GM12878 (cell line): Measurements from ENCODE around the gene SERPINE1. TPM values are rescaled to one million over a fixed set of nuclear protein-coding genes. Genes with fewer than 3 reads are reported as not detected.
A peak's percentile ranks its signal among the peaks of the same experiment; 100 is the strongest.

ENCODE experiments used
- ATAC-seq: fragments of 200-7000 bp; cut with Tn5 transposase; 3 replicates; pipeline ENCODE4 v1.9.1; 2020; ENCODE audit warnings: mild to moderate bottlenecking, moderate library complexity
- BruUV-seq: library from RNA; stranded (reverse); fragments of 400-500 nt; replicated peaks from 2 replicates; lab custom pipeline; 2021; lab: Mats Ljungman, UMichigan
- CTCF ChIA-PET: fragments of 300-600 bp; sonication (Branson Sonifier 250); formaldehyde crosslinking; extraction: SDS; loops from one replicate; lab custom pipeline; 2021; ENCODE audit warnings: inconsistent platforms; lab: Yijun Ruan, JAX
- POLR2A ChIA-PET: fragments of 350-600 bp; formaldehyde crosslinking; extraction: SDS; loops from one replicate; lab custom pipeline; 2021; ENCODE audit warnings: inconsistent platforms; lab: Charles Lee
- RAD21 ChIA-PET: fragments of 300-600 bp; sonication (Branson Sonifier 250); formaldehyde crosslinking; loops from one replicate; lab custom pipeline; 2023; ENCODE audit warnings: antibody characterized with exemption; ENCODE audit not compliant: unreplicated experiment; lab: Charles Lee
- SMC1A ChIA-PET: fragments of 300-600 bp; sonication (Branson Sonifier 250); formaldehyde crosslinking; loops from one replicate; lab custom pipeline; 2023; ENCODE audit not compliant: unreplicated experiment, uncharacterized antibody; lab: Charles Lee
- DNase-seq: peaks from one replicate; pipeline ENCODE4 v3.0.0-alpha.2; 2011; ENCODE audit warnings: low read depth, low spot score
- FAIRE-seq: peaks from 3 replicates; lab custom pipeline; 2011; peaks lifted over from hg19 to GRCh38; lab: Jason Lieb, UNC
- H2AFZ ChIP-seq: 2 replicates; pipeline ENCODE4 v1.6.0; 2011; ENCODE audit warnings: low read depth, low read length, control low read depth; ENCODE audit not compliant: control insufficient read depth
- H3K27ac ChIP-seq: 2 replicates; pipeline ENCODE4 v1.5.1; 2011; ENCODE audit warnings: control low read depth; ENCODE audit not compliant: control insufficient read depth, insufficient read depth
- H3K27me3 ChIP-seq, 2 experiments: replicated peaks in 1 of 2; 2 replicates each; pipeline versions ENCODE4 v1.6.0 to v1.6.1; 2011; ENCODE audit warnings: low read length in 1 of 2; ENCODE audit not compliant: control insufficient read depth in 2 of 2, insufficient read depth in 2 of 2
- H3K36me3 ChIP-seq, 2 experiments: 2 replicates each; pipeline ENCODE4 v1.5.1; 2011; ENCODE audit warnings: low read length in 1 of 2; ENCODE audit not compliant: control insufficient read depth in 2 of 2, insufficient read depth in 2 of 2
- H3K4me1 ChIP-seq: 2 replicates; pipeline ENCODE4 v1.6.1; 2011; ENCODE audit warnings: mild to moderate bottlenecking, low read length, moderate library complexity, mixed read lengths; ENCODE audit not compliant: control insufficient read depth, insufficient read depth
- H3K4me2 ChIP-seq: 2 replicates; pipeline ENCODE4 v1.6.0; 2011; ENCODE audit warnings: control low read depth; ENCODE audit not compliant: control insufficient read depth, insufficient read depth
- H3K4me3 ChIP-seq: fragments of 200-600 bp; sonication (generic); 2 replicates; pipeline ENCODE4 v1.5.1; 2016
- H3K79me2 ChIP-seq: 2 replicates; pipeline ENCODE4 v1.6.0; 2011; ENCODE audit warnings: low read length; ENCODE audit not compliant: control insufficient read depth, insufficient read depth
- H3K9ac ChIP-seq: 2 replicates; pipeline ENCODE4 v1.8.0; 2011; ENCODE audit warnings: low read length, control low read depth, mixed read lengths; ENCODE audit not compliant: control insufficient read depth, insufficient read depth
- H3K9me3 ChIP-seq: replicated peaks from 3 replicates; pipeline ENCODE4 v1.5.1; 2011; ENCODE audit warnings: mild to moderate bottlenecking, low read length; ENCODE audit not compliant: control insufficient read depth, insufficient read depth
- H4K20me1 ChIP-seq: 2 replicates; pipeline ENCODE4 v1.6.0; 2011; ENCODE audit not compliant: control insufficient read depth, insufficient read depth
- BCL3 ChIP-seq: IDR thresholded peaks from 2 replicates; pipeline ENCODE4 v1.6.1; 2011; ENCODE audit warnings: borderline replicate concordance, low read depth, mild to moderate bottlenecking, moderate library complexity, low read length; ENCODE audit not compliant: insufficient read depth, poor library complexity, severe bottlenecking
- BMI1 ChIP-seq: fragments of 450-650 bp; IDR thresholded peaks from 2 replicates; pipeline ENCODE4 v1.6.1; 2016; ENCODE audit warnings: mild to moderate bottlenecking, moderate library complexity, borderline replicate concordance
- CUX1 ChIP-seq: IDR thresholded peaks from 2 replicates; pipeline ENCODE4 v1.6.1; 2012; ENCODE audit warnings: improper control_type of control experiment, low read depth, low read length; ENCODE audit not compliant: insufficient replicate concordance
- HCFC1 ChIP-seq: fragments of 150-350 bp; IDR thresholded peaks from 2 replicates; pipeline ENCODE4 v1.6.1; 2014; ENCODE audit warnings: low read length
- HDAC6 ChIP-seq: fragments of 200-600 bp; sonication (generic); IDR thresholded peaks from one replicate; pipeline ENCODE4 v1.8.0; 2017; ENCODE audit warnings: antibody characterized with exemption; ENCODE audit not compliant: unreplicated experiment
- HSF1 ChIP-seq: fragments of 150-350 bp; IDR thresholded peaks from 2 replicates; pipeline ENCODE4 v1.6.1; 2014; ENCODE audit warnings: mild to moderate bottlenecking, low read depth, low read length
- IKZF1 ChIP-seq: fragments of 450-650 bp; conservative IDR thresholded peaks from 2 replicates; pipeline ENCODE4 v1.6.1; 2017; ENCODE audit warnings: antibody characterized with exemption, mild to moderate bottlenecking
- MXI1 ChIP-seq: fragments of 150-350 bp; IDR thresholded peaks from 2 replicates; pipeline ENCODE4 v1.6.1; 2011; ENCODE audit warnings: low read depth, mild to moderate bottlenecking, inconsistent platforms, low read length, improper control_type of control experiment
- POLR2AphosphoS2 ChIP-seq: IDR thresholded peaks from 2 replicates; pipeline ENCODE4 v1.6.1; 2011; ENCODE audit warnings: low read depth, mild to moderate bottlenecking, low read length, improper control_type of control experiment, moderate library complexity
- RAD51 ChIP-seq: fragments of 450-650 bp; IDR thresholded peaks from 2 replicates; pipeline ENCODE4 v1.6.1; 2016; ENCODE audit warnings: moderate library complexity, mild to moderate bottlenecking, inconsistent platforms
- RELB ChIP-seq: fragments of 450-650 bp; IDR thresholded peaks from 2 replicates; pipeline ENCODE4 v1.6.1; 2017; ENCODE audit warnings: low read depth, mild to moderate bottlenecking, moderate library complexity
- ZNF217 ChIP-seq: fragments of 450-650 bp; IDR thresholded peaks from 2 replicates; pipeline ENCODE4 v1.6.1; 2017; ENCODE audit warnings: antibody characterized with exemption, mild to moderate bottlenecking
- ZNF24 ChIP-seq: fragments of 450-650 bp; IDR thresholded peaks from 2 replicates; pipeline ENCODE4 v1.6.1; 2017; ENCODE audit warnings: antibody characterized with exemption, mild to moderate bottlenecking
- WGBS: methylation state at CpG from one replicate; pipeline ENCODE4 v1.1.6; 2016; ENCODE audit warnings: low lambda C conversion rate; ENCODE audit not compliant: insufficient replicate concordance, insufficient coverage; ENCODE audit errors: missing lambda C conversion rate; 5-methylcytosine and 5-hydroxymethylcytosine counted together
- in situ Hi-C: fragments of 300-500 bp; cut with MboI; formaldehyde crosslinking; loops from 9 replicates; pipeline ENCODE4 v1.14.3; 2018; ENCODE audit warnings: mixed read lengths
- intact Hi-C: fragments of 100-400 bp; cut with micrococcal nuclease; formaldehyde crosslinking; loops from one replicate; pipeline ENCODE4 v1.14.2; 2022; ENCODE audit not compliant: unreplicated experiment
- polyA plus RNA-seq, 11 experiments: library from polyadenylated mRNA; depleted of rRNA in 4 of 11; unstranded in 6 of 11; stranded (reverse) in 5 of 11; fragments of >200 nt; fragmentation: Nextera tagmentation in 4 of 11; fragmentation: Illumina TruSeq in 1 of 11; extraction: Ambion mirVana in 4 of 11; extraction: Trizol in 1 of 11; gene quantifications; 1 replicate in 1 of 11; 2 replicates in 10 of 11; pipeline versions ENCODE4 v1.2.1 to v1.2.3, GENCODE V29; 2011 to 2016; ENCODE audit warnings: inconsistent platforms in 2 of 11, missing spikeins in 2 of 11, low read depth in 1 of 11
- total RNA-seq, 4 experiments: library from RNA; depleted of rRNA in 3 of 4; stranded (reverse); fragments of >200 nt in 3 of 4; fragmentation: Illumina TruSeq in 1 of 4; extraction: Trizol in 1 of 4; gene quantifications; 2 replicates each; pipeline versions ENCODE4 v1.2.1 to v1.2.3, GENCODE V29; 2013 to 2021

SERPINE1 gene
- total and polyA plus RNA-seq, 10 of the 15 experiments (the other 5 are each of a cell fraction or from before 2014, with no cell fraction given): 0.20 to 2.4 (median 0.44) TPM

GRCh38 chr7:101155303-101155702 lies 28.4 kb downstream of the SERPINE1 start:
- CTCF ChIA-PET: interaction anchor here (0.6 to 7.8 kb wide), 6 partner anchors 10 to 29 kb away, joined by 3 to 112 read pairs (median 3); partner anchors contain the start of genes SERPINE1 and VGF
- RAD21 ChIA-PET: interaction anchor here (0.6 to 3.8 kb wide), 6 partner anchors 12 to 460 kb away, joined by 3 to 18 read pairs (median 4); no protein-coding TSS in a partner anchor
- H3K4me2 ChIP-seq: peak overlapping the region; percentile 79
- peak; percentile 44 for FAIRE-seq
- peaks cover 3% of the 10 kb centered on the region; the same call in 1 of the 2 replicates for H3K4me1 ChIP-seq
- H4K20me1 ChIP-seq: no peaks in the 10 kb centered on the region
- SMC1A ChIA-PET: interaction anchor here (1.0 kb wide), 1 partner anchor 11 kb away, joined by 3 read pairs; no protein-coding TSS in a partner anchor
- H3K9ac ChIP-seq: peak overlapping the region; percentile 82
- peak overlapping the region; percentile 85 for H3K4me3 ChIP-seq
- POLR2A ChIA-PET: interaction anchor here (0.5 to 2.0 kb wide), 4 partner anchors 13 to 290 kb away, joined by 3 to 5 read pairs (median 4); no protein-coding TSS in a partner anchor
- peak; percentile 46 for ATAC-seq
- peak overlapping the region; percentile 65 for H3K27ac ChIP-seq
- intact Hi-C loops: no loop called here
- no peak for TF ChIP-seq CUX1
- no peak for TF ChIP-seq ZNF24
- TF ChIP-seq HSF1: no peak
- TF ChIP-seq IKZF1: no peak
- TF ChIP-seq HDAC6: no peak
- no peak for TF ChIP-seq MXI1
- no peak for TF ChIP-seq BCL3
- no peak for TF ChIP-seq RAD51
- TF ChIP-seq ZNF217: no peak
- TF ChIP-seq HCFC1: no peak
- no peak for TF ChIP-seq POLR2AphosphoS2
- no peak for TF ChIP-seq BMI1
- TF ChIP-seq RELB: no peak
- TF ChIP-seq, all 136 proteins: peak for 0
- 0% methylated on average over 4 of the region's 4 CpGs for WGBS
- no TSS peak for BruUV-seq
- Histone ChIP-seq H2AFZ (no peak overlapping the region), H3K27me3 (no peaks in the 10 kb centered on the region), H3K79me2 (peaks cover 9% of the 10 kb centered on the region), H3K36me3 (peaks cover 5 to 6% of the 10 kb centered on the region in 2 experiments; a peak in 3 of 4 replicates), H3K9me3 (no peaks in the 10 kb centered on the region)
- no peak for DNase-seq
- in situ Hi-C loops: no loop called here
